T1000 (cell line): ENCODE results near the gene ZNF138.
"Not testable (repeated sequence)": the region's sequence is repeated elsewhere in the genome, so short reads cannot be mapped to it uniquely, and the experiment has no call there.

Experiments
- DNase-seq: peaks from one replicate; lab custom pipeline; 2025; ENCODE audit warnings: mixed read lengths; lab: John Stamatoyannopoulos, UW

ZNF138 gene

DNA sequence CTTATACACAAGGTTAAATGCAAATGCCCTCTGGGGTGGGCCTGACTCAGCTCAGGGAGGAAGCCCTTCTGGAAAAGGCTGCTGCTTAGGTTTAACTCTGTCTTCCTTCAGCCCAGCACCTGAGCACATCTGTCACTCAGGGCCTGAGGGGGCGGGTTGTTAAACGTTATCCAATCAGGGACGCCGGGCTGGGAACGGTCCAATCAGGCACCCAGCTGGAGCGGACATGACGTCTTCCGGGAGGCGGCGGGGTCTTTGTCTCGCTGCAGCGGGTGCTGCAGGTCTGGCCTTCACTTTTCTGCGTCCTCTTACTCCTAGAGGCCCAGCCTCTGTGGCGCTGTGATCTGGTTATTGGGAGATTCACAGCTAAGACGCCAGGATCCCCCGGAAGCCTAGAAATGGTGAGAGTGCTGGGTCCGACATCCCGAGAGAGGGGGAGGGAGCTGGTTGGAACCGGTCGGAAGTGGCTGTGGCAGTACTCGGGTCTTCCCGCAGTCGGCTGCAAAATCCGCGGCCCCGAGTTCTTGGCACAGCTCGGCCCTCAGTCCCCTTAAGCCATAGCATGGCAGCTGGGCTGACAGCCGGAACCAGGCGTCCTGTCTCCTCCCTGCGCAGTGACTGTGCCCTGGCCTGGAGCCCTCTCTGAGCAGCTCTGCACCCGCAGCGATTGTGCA lies at the start of gene ZNF138:
Gene ZNF138 (plus strand): TSS at position 258 of the 674 bp plus-strand sequence. CDS start 141 bp downstream, at position 399.
- peak; percentile 93 for DNase-seq

DNA sequence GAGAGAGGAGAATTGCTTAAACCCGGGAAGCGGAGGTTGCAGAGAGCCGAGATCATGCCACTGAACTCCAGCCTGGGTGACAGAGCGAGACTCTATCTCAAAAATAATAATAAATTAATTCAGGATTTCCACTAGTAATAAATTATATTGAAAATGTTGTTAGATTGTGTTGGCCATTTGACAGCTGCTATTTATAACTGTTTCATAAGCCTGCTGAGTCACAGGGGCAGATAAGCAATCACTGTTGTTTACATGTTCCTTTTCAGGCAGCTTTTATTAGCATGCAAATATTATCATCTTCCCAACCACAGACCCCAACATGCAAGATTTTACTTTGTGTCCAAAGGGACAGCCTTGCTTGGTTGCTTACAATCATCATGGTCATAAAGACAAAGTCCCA lies 49.5 kb upstream of the ZNF138 start:
- DNase-seq, result no peak

DNA sequence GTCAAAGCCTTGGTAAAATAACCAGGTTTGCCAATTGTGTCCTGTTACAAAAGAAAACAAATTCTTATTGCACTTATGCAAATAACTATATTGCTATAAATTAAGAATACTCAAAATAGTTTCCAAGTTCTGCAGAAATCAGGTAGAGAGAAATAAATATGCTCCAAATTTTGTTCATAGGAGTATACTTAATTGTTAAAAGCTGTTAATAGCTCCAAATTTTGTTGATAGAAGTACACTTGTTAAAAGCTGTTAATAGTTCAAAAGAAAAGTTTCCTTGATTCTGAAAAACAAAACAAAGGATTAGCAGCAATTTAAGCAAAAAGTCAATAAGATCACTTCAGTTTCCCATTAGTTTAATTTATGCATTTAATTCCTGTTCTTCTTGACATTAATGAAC lies 46.4 kb upstream of the ZNF138 start:
- no peak for DNase-seq

DNA sequence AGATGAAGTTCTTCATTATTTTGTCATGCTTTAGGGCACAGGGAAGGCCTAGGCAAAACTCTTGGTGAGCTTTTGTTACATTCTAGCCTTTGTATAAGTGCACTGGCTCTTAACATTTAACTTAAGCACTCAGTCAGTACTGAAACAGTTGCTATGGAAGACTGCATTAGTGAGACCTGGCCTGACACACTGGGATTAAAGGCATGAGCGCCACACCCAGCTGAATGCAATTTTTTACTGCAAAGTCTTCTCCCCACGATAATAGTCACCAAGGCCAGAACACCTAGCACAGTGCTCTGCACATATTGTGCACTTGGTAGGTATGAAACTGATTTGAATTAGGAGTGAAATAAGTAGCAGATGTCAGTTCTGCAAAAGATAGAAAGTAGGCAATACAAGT lies 41.2 kb upstream of the ZNF138 start:
- DNase-seq, result no peak

DNA sequence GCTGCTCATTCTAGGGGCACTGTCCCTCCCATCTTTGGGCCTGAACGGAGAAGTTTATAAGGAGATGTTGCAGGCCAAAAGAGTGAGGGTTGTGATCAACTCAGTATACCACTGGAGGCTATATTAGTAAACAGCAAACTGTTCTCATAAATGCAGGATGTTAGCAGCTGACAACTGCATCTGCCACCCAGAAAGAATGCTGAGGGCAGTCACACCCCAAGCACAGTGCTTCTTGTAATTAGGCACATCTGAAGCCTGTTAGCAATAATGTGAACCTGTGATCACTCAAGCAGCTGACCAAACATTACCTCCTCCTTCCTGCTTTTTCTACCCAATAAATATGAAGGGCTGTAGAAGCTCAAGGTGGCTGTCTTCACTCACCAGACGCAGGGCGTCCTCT lies 38.4 kb upstream of the ZNF138 start:
- no peak for DNase-seq

DNA sequence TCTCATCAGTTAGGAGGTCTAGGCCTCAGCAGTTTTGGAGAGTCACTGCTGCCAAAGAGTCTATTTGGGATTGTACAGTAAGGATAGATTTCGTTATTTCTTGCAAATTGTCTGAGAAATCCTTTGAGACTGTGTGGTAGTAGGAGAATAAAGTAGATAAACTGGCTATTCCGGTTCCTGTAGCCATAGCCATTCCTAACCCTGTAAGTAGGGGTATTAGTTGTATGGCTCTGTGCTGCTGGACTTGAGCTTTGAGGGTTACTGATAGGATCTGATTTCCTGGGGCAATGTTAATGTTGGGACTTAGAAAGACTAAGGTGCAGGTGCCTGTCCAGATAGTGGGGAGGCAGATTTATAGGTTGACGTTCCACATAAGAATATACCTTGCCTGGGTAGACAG lies 36.1 kb upstream of the ZNF138 start:
- DNase-seq, result no peak

DNA sequence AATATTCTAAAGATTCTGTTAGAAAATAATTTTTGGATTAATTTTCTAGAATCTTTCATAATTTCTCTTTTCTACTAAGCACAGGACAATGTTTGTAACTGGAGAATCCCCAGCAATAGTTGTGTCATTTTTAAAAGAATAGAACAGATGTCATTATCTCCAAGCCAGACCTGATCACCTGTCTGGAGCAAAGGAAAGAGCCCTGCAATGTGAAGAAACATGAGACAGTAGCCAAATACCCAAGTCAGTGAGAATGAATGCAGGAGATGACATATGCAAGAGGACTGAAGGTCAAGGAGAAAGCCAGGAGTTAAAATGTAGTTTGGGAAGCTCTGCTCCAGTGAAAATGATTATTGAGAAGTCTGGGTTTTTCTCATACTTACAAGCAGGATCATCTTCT lies 25.4 kb upstream of the ZNF138 start:
- no peak for DNase-seq

DNA sequence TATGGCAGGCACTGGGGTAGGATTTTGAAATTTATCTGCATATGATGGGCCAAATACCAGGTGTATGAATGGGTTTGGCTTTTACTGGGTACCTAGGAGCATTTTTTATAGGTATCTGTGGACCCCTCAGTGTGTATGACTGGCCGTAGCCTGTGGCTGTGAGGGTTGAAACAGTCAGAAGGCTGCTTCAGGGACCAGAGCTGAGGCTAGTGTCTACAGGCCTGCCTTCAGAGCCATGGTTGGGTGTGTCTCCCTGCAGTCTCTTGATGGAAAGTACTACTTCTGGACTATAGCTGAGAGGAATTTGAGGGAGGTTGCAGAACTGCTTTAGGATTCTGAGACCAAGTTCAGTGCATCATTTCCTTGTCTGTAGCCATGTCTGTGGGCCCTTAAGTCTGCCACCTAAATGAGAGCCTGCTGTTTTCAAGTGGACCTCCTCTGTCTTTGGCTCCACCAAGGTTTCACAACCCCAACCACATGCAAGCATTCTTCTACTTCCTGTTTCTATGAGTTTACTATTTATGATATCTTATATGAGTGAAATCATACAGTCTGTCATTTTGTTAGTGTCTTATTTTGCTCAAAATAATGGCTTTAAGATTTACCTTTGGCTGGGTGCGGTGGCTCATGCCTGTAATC lies 19.9 kb upstream of the ZNF138 start:
- DNase-seq, result no peak

DNA sequence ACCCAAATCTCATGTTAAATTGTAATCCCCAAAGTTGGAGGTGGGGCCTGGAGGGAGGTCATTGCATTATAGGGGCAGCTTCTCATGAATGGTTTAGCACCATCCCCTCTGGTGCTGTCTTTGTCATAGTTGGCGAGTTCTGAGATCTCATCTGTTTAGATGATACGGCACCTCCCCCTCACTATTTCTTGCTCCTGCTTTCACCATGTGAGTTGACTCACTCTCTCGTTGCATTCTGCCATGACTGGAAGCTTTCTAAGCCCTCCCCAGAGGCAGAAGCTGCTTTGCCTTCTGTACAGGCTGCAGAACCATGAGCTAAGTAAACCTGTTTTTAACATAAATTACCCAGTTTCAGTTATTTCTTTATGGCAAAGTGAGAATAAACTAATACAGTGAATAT lies 18.9 kb upstream of the ZNF138 start:
- no peak for DNase-seq

DNA sequence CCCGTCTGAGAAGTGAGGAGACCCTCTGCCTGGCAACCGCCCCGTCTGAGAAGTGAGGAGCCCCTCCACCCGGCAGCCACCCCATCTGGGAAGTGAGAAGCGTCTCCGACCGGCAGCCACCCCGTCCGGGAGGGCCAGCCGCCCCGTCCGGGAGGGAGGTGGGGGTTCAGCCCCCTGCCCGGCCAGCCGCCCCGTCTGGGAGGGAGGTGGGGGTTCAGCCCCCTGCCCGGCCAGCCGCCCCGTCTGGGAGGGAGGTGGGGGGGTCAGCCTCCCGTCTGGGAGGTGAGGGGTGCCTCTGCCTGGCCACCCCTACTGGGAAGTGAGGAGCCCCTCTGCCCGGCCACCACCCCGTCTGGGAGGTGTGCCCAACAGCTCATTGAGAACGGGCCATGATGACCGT lies 9.4 kb upstream of the ZNF138 start:
- not testable (repeated sequence) for DNase-seq

DNA sequence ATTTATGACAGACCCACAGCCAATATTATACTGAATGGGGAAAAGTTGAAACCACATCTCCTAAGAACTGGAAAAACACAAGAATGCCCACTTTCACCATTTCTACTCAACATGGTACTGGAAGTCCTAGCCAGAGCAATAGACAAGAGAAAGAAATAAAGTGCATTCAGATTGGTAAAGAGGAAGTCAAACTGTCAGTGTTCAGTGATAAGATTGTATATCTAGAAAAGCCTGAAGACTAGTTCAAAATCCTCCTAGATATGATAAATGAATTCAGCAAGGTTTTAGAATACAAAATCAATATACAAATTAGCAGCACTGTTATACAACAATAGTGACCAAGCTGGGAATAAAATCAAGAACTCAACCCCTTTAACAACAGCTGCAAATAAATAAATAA lies 6.9 kb upstream of the ZNF138 start:
- no peak for DNase-seq

DNA sequence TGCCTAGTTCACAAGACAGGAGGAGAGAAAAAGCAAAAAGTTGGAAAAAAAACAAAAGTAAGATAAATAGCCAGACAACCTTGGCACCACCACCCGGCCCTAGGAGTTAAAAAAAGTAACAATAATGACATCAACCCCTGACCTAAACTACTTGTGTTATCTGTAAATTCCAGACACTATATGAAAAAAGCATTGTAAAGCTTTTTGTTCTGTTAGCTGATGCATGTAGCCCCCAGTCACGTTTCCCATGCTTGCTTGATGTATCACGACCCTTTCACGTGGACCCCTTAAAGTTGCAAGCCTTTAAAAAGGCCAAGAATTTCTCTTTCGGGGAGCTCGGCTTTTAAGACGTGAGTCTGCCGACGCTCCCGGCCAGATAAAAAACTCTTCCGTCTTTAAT lies 5.0 kb upstream of the ZNF138 start:
- DNase-seq, result not testable (repeated sequence)

DNA sequence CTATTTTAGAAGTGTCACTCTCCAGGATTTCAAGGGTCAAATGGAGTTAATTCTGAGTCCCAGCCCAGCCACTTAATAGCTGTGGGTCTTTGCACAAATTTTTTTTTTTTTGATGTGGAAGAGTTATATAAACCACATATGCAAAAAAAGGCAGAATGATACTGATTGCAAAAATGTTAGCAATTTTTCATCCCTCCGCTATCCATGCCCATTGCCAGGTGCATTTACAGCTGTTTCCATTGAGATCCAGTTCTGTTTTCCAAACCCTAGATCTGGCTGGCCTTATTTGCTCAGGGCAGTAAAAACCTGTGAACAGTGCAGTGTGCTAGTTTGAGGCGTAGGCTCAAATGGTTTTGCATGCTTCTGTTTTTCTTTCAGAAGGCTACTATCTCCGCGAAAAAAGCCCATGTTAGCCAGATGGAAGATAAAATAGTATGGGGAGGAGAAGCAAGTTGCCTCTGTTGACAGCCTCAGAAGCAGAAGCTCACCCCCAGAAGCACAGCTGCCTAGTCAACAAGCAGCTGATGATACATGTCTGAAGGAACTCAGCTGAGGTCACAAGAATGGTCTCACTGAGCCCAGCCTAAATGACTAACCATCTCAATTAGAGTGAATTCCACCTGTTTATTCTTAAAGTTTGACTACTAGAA lies 997 bp upstream of the ZNF138 start:
- DNase-seq, result no peak

DNA sequence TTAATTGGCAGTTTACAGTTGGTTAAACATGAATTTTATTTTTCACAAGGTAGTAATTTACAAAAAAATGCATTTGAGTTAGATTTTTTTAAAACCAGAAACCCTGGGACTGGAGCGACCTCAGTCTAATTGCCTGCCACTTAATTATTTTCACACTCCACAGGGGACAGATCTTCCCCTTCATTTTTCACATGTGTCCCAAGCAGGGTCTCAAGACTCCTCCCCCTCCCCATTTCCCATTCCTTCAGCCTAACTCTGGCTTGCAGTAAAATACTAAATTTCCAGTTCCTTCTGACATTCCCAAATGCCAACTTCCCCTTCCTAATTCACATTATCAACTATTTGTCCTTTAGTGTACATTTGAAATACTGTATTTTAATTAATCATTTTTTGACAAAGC lies 948 bp downstream of the ZNF138 start:
- DNase-seq, result no peak

DNA sequence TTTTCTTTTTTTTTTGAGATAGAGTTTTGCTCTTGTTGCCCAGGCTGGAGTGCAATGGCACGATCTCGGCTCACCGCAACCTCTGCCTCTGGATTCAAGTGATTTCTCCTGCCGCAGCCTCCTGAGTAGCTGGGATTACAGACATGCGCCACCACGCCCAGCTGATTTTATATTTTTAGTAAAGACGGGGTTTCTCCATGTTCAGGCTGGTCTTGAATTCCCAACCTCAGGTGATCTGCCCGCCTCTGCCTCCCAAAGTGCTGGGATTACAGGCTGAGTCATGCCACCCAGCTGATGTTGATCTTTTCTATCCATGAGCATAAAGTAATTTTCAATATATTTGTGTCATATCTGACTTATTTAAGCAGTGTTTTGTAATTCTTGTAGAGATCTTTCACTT lies 4.9 kb downstream of the ZNF138 start:
- not testable (repeated sequence) for DNase-seq

DNA sequence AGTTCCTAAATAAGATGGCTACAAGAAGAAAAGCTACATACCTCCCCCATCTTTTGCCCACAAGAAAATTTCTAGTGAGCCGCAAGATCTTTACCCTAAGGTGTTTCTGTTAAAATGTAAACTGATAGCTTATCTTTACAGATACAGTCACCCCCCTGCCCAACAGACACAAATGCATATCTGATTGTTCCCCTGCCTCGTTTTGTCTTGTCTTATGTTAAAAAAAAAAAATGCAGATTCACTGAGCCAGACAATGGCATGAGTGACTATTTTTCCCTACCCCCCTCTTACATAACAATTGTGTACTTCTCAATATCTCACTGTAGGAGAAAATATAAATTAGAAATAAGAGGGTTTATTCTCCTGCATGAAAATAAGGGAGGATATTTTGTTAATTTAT lies 8.5 kb downstream of the ZNF138 start:
- no peak for DNase-seq

DNA sequence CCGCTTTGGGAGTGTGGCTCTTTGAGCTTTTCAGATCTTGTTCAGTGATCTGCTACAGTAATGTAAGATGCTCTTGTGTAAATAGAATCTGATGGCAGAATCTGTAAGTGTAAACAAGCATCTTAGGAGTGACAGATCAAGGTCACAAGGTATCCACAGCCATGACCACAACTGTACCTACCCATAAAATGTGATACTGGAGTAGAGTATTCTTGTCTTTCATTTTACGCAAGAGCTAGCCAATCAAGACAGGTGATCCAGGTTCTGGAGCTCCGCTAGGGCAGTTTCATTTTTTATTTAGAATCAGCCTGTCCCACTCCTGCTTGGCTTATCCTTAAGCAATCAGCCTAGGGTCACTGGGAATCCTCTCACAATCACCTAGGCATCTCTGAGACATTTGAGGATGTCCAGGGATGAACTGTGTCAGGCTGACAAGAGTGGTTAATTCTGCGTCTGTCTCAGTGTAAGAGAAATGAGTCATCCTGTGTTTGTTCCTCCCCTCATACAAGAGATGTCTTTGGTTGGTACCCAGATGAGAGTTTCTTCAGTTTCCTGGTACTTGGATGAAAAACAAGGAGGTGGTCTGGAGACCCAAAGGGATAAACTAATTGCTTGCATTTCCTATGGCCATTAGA lies 13.6 kb downstream of the ZNF138 start:
- DNase-seq, result no peak

DNA sequence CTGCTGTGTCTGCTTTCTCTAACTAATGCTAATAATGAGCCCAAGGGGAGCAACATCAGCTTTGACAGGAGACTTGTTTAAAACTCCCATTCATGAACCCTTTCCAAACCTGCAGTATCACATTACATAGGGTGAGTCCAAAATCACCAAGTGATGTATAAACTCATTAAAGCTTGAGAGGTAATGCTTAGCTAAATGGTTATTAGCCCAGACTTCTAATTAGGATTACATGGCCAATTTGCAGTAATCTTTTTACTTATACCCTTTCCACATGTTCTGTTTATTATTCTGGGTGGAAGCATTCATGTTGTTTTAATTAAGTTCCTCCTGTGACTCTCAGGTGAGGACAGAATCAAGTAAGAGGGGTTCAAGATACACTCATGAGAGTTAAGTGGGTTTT lies 17.5 kb downstream of the ZNF138 start:
- no peak for DNase-seq

DNA sequence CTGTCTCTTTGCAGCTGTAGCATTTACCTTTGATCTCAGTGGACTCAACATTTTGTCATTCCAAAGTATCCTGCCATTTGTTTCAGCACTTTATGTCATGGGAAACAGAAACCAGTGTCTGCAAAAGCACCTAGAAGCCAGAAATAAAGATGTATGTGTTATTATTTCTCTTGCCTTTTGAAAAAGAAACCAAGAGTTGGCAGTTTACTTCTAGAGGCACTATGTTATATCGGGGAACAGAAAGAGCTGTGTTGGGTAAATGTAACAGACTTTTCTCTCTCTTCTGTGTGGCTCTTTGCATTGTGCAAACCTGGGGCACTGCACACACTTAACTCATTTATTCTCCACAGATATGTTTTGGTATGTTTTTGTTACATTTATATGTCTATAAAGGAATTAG lies 36.7 kb downstream of the ZNF138 start:
- no peak for DNase-seq

DNA sequence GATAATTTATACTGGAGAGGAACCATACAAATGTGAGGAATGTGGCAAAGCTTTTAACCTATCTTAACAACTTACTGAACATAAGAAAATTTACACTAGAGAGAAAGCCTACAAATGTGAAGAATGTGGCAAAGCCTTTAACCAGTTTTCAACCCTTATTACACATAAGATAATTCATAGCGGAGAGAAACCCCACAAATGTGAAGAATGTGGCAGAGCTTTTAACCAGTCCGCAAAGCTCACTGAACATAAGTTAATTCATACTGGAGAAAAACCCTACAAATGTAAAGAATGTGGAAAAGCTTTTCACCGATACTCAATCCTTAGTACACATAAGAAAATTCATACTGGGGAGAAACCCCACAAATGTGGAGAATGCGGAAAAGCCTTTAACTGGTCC lies 37.9 kb downstream of the ZNF138 start:
- DNase-seq, result no peak

DNA sequence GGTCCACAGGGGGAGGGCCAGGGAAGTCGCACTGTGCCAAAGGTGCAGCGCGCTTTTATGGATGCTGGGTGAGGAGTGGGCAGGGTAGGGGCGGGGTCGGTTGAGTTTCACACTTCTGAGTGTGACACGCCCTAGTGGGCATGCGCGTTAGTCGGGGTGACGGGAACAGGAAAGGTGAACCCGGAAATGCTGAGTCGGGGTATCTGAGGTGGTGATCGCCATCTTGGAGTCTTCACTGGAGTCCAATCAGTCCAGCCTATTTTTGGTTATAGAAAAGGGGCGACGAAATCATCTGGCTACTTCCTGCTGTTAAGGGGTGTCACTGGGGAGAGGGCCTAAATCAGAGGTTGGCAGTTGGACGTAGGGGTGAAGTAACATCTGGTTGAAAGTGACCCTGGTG lies 40.8 kb downstream of the ZNF138 start:
- no peak for DNase-seq

DNA sequence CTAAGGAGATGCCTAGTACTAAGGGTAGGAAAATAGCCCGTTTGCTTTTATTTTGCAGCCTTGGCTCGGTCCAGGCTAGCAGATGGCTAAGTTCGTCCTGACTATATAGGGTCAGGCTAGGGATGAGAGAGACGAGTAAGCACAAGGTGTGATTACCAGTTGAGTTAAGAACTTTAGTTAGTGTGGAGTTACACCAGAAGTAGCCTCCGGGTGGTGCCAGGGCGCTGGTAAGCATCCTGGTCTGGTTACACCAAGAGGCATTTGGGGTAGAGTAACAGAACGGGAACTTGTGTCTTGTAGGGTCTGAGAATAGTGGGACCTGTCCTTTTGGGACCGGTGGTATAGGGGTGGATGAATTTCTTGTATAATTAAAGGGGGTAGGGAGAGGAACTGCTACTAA lies 41.6 kb downstream of the ZNF138 start:
- not testable (repeated sequence) for DNase-seq

DNA sequence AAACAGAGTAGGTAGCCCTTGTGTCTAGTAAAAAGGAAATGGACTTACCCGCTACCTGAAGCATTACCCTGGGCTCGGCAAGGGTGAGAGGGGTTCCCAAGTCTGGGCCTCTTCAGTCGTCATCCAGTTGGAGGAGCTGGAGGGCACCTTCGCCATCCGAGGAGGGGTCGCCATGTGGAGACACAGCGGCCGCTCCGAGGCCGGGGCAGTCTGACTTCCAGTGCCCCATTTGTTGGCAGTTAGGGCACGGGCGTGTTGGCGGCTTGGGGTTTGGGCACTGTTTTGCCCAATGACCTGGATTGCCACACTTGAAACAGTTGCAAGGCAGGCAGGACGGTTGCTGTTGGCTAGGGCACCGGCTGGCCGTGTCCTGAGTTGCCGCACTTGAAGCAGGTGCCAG lies 43.8 kb downstream of the ZNF138 start:
- not testable (repeated sequence) for DNase-seq
